ENCODE measurements around the gene IL1RAPL2. TPM values are rescaled to one million over a fixed set of nuclear protein-coding genes. Genes with fewer than 3 reads are reported as not detected.

The IL1RAPL2 gene
- polyA plus RNA-seq, 1 of the 3 experiments (the other 2 are of a cell fraction): 0.13 TPM

GRCh38 chrX:105695451-105695850 lies 1129.5 kb downstream of the IL1RAPL2 start:
- CTCF ChIA-PET: interaction anchor here (0.6 to 1.1 kb wide), 2 partner anchors 73 to 166 kb away, joined by 3 to 4 read pairs; no protein-coding TSS in a partner anchor
- Histone ChIP-seq H3K27ac (ENCODE audit: low read depth in 2 of 2, low read length in 1 of 2) (no peak overlapping the region), H3K27me3 (ENCODE audit: insufficient read depth) (no peaks in the 10 kb centered on the region; the same call in 1 of the 2 replicates), H3K4me3 (ENCODE audit: low read depth in 2 of 2, low read length in 1 of 2) (no peak overlapping the region), H3K4me1 (ENCODE audit: control insufficient read depth in 1 of 2, insufficient read depth in 2 of 2, low read depth in 1 of 2, low read length in 1 of 2) (no peaks in the 10 kb centered on the region), H2AFZ (ENCODE audit: low read depth) (no peak overlapping the region), H3K4me2 (no peak overlapping the region), H4K20me1 (ENCODE audit: insufficient read depth) (no peaks in the 10 kb centered on the region), H3K9me3 (no peaks in the 10 kb centered on the region), H3K79me2 (ENCODE audit: insufficient read depth) (no peaks in the 10 kb centered on the region), H3F3A (replicated peaks; ENCODE audit: insufficient read depth) (no peaks in the 10 kb centered on the region), H3K9ac (no peak overlapping the region), H3K36me3 (replicated peaks in 1 of 2; ENCODE audit: control insufficient read depth in 1 of 2, insufficient read depth in 2 of 2, low read length in 1 of 2) (no peaks in the 10 kb centered on the region), H3K9me2 (no peaks in the 10 kb centered on the region)
- DNase-seq: no peak
- TF ChIP-seq RFX5 (IDR thresholded peaks at IDR 0.05; ENCODE audit: low read length): no peak
- TF ChIP-seq FOXJ3 (CRISPR knock-in tag; IDR thresholded peaks at IDR 0.05): no peak
- no peak for TF ChIP-seq EZH2phosphoT487 (IDR thresholded peaks at IDR 0.05; ENCODE audit: borderline replicate concordance, low read depth)
- TF ChIP-seq NRF1 (IDR thresholded peaks at IDR 0.05; ENCODE audit: low read depth, low read length): no peak
- no peak for TF ChIP-seq JUND (IDR thresholded peaks at IDR 0.05)
- TF ChIP-seq, protein P1, sequence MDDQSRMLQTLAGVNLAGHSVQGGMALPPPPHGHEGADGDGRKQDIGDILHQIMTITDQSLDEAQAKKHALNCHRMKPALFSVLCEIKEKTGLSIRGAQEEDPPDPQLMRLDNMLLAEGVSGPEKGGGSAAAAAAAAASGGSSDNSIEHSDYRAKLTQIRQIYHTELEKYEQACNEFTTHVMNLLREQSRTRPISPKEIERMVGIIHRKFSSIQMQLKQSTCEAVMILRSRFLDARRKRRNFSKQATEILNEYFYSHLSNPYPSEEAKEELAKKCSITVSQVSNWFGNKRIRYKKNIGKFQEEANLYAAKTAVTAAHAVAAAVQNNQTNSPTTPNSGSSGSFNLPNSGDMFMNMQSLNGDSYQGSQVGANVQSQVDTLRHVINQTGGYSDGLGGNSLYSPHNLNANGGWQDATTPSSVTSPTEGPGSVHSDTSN (IDR thresholded peaks at IDR 0.05): no peak
- no peak for TF ChIP-seq NFIC (IDR thresholded peaks at IDR 0.05; ENCODE audit: borderline replicate concordance)
- TF ChIP-seq, protein P2, sequence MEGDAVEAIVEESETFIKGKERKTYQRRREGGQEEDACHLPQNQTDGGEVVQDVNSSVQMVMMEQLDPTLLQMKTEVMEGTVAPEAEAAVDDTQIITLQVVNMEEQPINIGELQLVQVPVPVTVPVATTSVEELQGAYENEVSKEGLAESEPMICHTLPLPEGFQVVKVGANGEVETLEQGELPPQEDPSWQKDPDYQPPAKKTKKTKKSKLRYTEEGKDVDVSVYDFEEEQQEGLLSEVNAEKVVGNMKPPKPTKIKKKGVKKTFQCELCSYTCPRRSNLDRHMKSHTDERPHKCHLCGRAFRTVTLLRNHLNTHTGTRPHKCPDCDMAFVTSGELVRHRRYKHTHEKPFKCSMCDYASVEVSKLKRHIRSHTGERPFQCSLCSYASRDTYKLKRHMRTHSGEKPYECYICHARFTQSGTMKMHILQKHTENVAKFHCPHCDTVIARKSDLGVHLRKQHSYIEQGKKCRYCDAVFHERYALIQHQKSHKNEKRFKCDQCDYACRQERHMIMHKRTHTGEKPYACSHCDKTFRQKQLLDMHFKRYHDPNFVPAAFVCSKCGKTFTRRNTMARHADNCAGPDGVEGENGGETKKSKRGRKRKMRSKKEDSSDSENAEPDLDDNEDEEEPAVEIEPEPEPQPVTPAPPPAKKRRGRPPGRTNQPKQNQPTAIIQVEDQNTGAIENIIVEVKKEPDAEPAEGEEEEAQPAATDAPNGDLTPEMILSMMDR (IDR thresholded peaks at IDR 0.05): no peak
- no peak for TF ChIP-seq SIN3A (IDR thresholded peaks at IDR 0.05; ENCODE audit: borderline replicate concordance, low read depth, low read length)
- no peak for TF ChIP-seq SMC3 (IDR thresholded peaks at IDR 0.05; ENCODE audit: low read depth, low read length)
- TF ChIP-seq RCOR1 (IDR thresholded peaks at IDR 0.05; ENCODE audit: low read length): no peak
- TF ChIP-seq ELF1 (IDR thresholded peaks at IDR 0.05): no peak
- WGBS (ENCODE audit: low lambda C conversion rate): 4% methylated on average over 1 of the region's 1 CpG
- POLR2A ChIA-PET: no interaction called here

DNA sequence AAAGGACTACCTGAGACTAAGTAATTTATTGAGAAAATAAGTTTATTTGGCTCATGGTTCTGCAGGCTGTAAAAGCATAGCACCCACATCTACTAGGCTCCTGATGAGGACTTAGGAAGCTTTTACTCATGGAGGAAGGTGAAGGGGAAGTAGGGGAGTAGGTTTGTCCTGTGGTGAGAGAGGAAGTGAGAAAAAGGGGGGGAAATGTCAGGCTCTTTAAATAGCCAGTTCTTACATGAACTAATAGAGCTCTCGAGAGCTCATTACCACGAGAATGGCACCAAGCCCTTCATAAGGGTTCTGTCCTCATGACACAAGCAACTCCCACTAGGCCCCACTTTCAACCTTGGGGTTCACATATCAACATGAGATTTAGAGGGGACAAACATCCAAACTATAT lies 1130.9 kb downstream of the IL1RAPL2 start:
- no peak overlapping the region for H3K9ac ChIP-seq
- H3K36me3 ChIP-seq (replicated peaks in 1 of 2; ENCODE audit: control insufficient read depth in 1 of 2, insufficient read depth in 2 of 2, low read length in 1 of 2): no peaks in the 10 kb centered on the region
- H3K27ac ChIP-seq (ENCODE audit: low read depth in 2 of 2, low read length in 1 of 2): no peak overlapping the region
- no peak overlapping the region for H3K4me2 ChIP-seq
- no peak overlapping the region for H2AFZ ChIP-seq (ENCODE audit: low read depth)
- H3F3A ChIP-seq (replicated peaks; ENCODE audit: insufficient read depth): no peaks in the 10 kb centered on the region
- H3K79me2 ChIP-seq (ENCODE audit: insufficient read depth): no peaks in the 10 kb centered on the region
- no peaks in the 10 kb centered on the region for H3K9me2 ChIP-seq
- H3K27me3 ChIP-seq (ENCODE audit: insufficient read depth): no peaks in the 10 kb centered on the region; the same call in 1 of the 2 replicates
- WGBS (ENCODE audit: low lambda C conversion rate): 18% methylated on average over 2 of the region's 2 CpGs
- POLR2A ChIA-PET: no interaction called here
- no peak for DNase-seq
- H3K4me3 ChIP-seq (ENCODE audit: low read depth in 2 of 2, low read length in 1 of 2): no peak overlapping the region
- H3K4me1 ChIP-seq (ENCODE audit: control insufficient read depth in 1 of 2, insufficient read depth in 2 of 2, low read depth in 1 of 2, low read length in 1 of 2): no peaks in the 10 kb centered on the region
- no peaks in the 10 kb centered on the region for H3K9me3 ChIP-seq
- H4K20me1 ChIP-seq (ENCODE audit: insufficient read depth): no peaks in the 10 kb centered on the region
- CTCF ChIA-PET: no interaction called here
- no peak for TF ChIP-seq GATA2 (CRISPR knock-in tag; IDR thresholded peaks at IDR 0.05)
- TF ChIP-seq, protein P3, sequence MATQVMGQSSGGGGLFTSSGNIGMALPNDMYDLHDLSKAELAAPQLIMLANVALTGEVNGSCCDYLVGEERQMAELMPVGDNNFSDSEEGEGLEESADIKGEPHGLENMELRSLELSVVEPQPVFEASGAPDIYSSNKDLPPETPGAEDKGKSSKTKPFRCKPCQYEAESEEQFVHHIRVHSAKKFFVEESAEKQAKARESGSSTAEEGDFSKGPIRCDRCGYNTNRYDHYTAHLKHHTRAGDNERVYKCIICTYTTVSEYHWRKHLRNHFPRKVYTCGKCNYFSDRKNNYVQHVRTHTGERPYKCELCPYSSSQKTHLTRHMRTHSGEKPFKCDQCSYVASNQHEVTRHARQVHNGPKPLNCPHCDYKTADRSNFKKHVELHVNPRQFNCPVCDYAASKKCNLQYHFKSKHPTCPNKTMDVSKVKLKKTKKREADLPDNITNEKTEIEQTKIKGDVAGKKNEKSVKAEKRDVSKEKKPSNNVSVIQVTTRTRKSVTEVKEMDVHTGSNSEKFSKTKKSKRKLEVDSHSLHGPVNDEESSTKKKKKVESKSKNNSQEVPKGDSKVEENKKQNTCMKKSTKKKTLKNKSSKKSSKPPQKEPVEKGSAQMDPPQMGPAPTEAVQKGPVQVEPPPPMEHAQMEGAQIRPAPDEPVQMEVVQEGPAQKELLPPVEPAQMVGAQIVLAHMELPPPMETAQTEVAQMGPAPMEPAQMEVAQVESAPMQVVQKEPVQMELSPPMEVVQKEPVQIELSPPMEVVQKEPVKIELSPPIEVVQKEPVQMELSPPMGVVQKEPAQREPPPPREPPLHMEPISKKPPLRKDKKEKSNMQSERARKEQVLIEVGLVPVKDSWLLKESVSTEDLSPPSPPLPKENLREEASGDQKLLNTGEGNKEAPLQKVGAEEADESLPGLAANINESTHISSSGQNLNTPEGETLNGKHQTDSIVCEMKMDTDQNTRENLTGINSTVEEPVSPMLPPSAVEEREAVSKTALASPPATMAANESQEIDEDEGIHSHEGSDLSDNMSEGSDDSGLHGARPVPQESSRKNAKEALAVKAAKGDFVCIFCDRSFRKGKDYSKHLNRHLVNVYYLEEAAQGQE (IDR thresholded peaks at IDR 0.05; ENCODE audit: low read depth, low read length): no peak
- TF ChIP-seq EZH2phosphoT487 (IDR thresholded peaks at IDR 0.05; ENCODE audit: borderline replicate concordance, low read depth): no peak
- TF ChIP-seq SIN3A (IDR thresholded peaks at IDR 0.05; ENCODE audit: borderline replicate concordance, low read depth, low read length): no peak
- TF ChIP-seq JUND (IDR thresholded peaks at IDR 0.05): no peak
- TF ChIP-seq TAF1 (IDR thresholded peaks at IDR 0.05; ENCODE audit: borderline replicate concordance, low read depth, low read length): no peak
- no peak for TF ChIP-seq ELF1 (IDR thresholded peaks at IDR 0.05)
- TF ChIP-seq YY1 (IDR thresholded peaks at IDR 0.05; ENCODE audit: low read depth): no peak
- TF ChIP-seq, protein P2 (IDR thresholded peaks at IDR 0.05): no peak
- TF ChIP-seq MXI1 (IDR thresholded peaks at IDR 0.05; ENCODE audit: low read depth, low read length): no peak
- no peak for TF ChIP-seq FOSL2 (IDR thresholded peaks at IDR 0.05; ENCODE audit: borderline replicate concordance, low read depth)

All from SK-N-SH (cell line).